ENCODE data around the gene GRWD1.

- TF ChIP-seq CTCF (IDR thresholded peaks at IDR 0.05) (no peak), POLR2AphosphoS5 (IDR thresholded peaks at IDR 0.05; ENCODE audit: insufficient read depth in 1 of 2, low read depth in 1 of 2) (no peak)
Measured at GRCh38 chr19:48443256-48443655, 2.5 kb upstream of the GRWD1 start.

Measured in vagina (tissue), 2 donors.